Progenitor cell of endocrine pancreas (in vitro differentiated cells): Measurements from ENCODE around the gene FAM43B. TPM values are rescaled to one million over a fixed set of nuclear protein-coding genes. Genes with fewer than 3 reads are reported as not detected.

ENCODE experiments used
- DNase-seq: peaks from one replicate; pipeline ENCODE4 v3.0.0; 2021; ENCODE audit warnings: low spot score; ENCODE audit not compliant: unreplicated experiment
- H3K27ac Mint-ChIP-seq: 2 replicates; pipeline ENCODE4 v1.8.0; 2021; ENCODE audit warnings: mild to moderate bottlenecking, moderate library complexity, mixed read lengths
- H3K27me3 Mint-ChIP-seq: 2 replicates; pipeline ENCODE4 v1.8.0; 2021; ENCODE audit warnings: mixed read lengths
- H3K36me3 Mint-ChIP-seq: 2 replicates; pipeline ENCODE4 v1.8.0; 2022; ENCODE audit warnings: mixed read lengths; ENCODE audit not compliant: insufficient read depth
- H3K4me1 Mint-ChIP-seq: 2 replicates; pipeline ENCODE4 v1.8.0; 2021; ENCODE audit warnings: low read depth, mixed read lengths
- H3K4me3 Mint-ChIP-seq: 2 replicates; pipeline ENCODE4 v1.8.0; 2021; ENCODE audit warnings: low read depth, mild to moderate bottlenecking, moderate library complexity, mixed read lengths
- H3K9me3 Mint-ChIP-seq: 2 replicates; pipeline ENCODE4 v1.8.0; 2021; ENCODE audit warnings: low read depth, mixed read lengths
- total RNA-seq: library from RNA; stranded (reverse); gene quantifications from 2 replicates; pipeline ENCODE4 v1.2.1, GENCODE V29; 2021
- TF ChIP-seq, protein P1 (sequence below): fragments of 200-600 bp; sonication (generic); IDR thresholded peaks from one replicate; pipeline ENCODE4 v1.5.0; 2021; ENCODE audit warnings: antibody characterized with exemption, mild to moderate bottlenecking; ENCODE audit not compliant: unreplicated experiment

The FAM43B gene
- total RNA-seq, 1 donor from 2014 or later, result 0.10 TPM

DNA sequence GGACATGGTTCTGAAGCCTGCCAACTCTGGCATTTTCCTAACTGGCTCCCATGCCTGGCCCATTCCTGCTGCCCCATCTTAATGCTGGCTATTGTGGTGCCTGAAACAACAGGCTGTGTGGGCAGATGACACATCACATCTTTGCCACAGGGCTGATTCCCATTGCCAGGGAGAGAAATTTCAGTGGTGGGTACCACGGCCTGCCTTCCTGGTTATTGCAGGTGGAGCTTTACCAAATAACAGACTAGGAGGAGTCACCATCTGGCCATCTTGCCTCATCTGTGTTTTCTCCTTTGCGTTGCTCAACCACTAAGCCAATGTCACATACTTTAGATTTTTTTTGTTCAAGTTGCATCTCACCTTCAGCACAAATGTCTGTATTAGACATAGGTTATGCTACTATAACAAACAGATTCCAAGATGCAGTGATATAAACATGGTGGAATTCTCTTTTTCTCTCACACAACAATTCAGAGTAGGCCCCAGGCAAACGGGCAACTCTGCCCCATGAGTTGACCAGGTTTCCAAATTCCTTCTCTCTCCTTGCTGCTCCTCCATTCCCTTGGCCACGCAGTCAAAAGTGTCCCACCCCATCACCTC is 50.6 kb downstream of the FAM43B start:
- peaks cover 9% of the 10 kb centered on the region for H3K27me3 Mint-ChIP-seq
- no peak overlapping the region for H3K4me3 Mint-ChIP-seq
- H3K36me3 Mint-ChIP-seq, result no peaks in the 10 kb centered on the region
- TF ChIP-seq, protein P1, sequence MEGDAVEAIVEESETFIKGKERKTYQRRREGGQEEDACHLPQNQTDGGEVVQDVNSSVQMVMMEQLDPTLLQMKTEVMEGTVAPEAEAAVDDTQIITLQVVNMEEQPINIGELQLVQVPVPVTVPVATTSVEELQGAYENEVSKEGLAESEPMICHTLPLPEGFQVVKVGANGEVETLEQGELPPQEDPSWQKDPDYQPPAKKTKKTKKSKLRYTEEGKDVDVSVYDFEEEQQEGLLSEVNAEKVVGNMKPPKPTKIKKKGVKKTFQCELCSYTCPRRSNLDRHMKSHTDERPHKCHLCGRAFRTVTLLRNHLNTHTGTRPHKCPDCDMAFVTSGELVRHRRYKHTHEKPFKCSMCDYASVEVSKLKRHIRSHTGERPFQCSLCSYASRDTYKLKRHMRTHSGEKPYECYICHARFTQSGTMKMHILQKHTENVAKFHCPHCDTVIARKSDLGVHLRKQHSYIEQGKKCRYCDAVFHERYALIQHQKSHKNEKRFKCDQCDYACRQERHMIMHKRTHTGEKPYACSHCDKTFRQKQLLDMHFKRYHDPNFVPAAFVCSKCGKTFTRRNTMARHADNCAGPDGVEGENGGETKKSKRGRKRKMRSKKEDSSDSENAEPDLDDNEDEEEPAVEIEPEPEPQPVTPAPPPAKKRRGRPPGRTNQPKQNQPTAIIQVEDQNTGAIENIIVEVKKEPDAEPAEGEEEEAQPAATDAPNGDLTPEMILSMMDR, result no peak
- no peaks in the 10 kb centered on the region for H3K9me3 Mint-ChIP-seq
- H3K27ac Mint-ChIP-seq, result no peak overlapping the region
- no peak for DNase-seq
- no peaks in the 10 kb centered on the region for H3K4me1 Mint-ChIP-seq

DNA sequence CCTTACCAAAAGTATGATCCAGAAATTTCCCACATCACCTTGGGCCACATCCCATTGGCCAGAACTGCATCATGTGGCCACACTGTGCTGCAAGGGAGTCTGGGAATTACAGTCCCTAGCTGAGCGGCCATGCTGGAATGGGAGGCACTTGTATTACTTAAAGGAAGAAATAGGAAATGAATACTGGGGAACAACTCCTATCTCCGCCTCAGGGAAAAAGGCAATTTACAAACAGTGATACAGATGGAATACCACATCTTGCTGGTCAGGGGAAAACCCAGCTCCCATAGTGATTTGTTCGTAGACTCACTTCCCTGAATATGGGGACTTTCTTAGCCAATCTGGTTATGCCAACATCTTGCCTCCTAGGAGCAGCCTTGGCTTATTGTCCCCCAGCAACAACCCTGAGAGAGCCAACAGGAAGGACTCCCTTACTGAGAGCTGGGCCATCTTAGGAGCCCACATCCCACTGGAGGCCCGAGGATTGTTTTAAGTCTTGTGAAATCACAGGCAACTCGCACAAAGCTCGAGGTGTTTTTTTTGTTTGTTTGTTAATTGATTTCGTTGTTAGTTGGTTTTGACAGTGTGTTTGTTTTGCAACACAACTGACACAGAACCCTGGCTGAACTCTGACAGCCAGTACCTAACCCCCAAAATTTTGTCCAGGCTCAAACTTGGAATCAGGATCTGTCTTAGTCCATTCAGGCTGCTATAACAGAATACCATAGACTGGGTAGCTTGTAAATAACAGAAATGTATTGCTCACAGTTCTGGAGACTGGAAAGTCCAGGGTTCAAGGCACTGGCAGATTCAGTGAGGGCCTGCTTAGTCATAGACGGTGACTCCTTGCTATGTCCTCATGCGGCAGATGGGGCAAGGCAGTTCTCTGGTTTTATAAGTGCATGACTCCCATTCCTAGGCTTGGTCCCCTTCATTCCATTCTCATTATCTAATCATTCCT is 51.4 kb downstream of the FAM43B start:
- no peak for DNase-seq
- H3K36me3 Mint-ChIP-seq, result no peaks in the 10 kb centered on the region
- no peak overlapping the region for H3K4me3 Mint-ChIP-seq
- TF ChIP-seq, protein P1, result no peak
- H3K27me3 Mint-ChIP-seq, result peaks cover 11% of the 10 kb centered on the region
- no peak overlapping the region for H3K27ac Mint-ChIP-seq
- no peaks in the 10 kb centered on the region for H3K4me1 Mint-ChIP-seq
- H3K9me3 Mint-ChIP-seq, result no peaks in the 10 kb centered on the region

Other genes starting within 250 kb of the FAM43B start
- gene CAMK2N1, start 66.4 kb upstream of the FAM43B start, total RNA-seq, result 67.2 and 69.2 TPM in 2 replicates
- gene MUL1, start 44.4 kb upstream of the FAM43B start, total RNA-seq, result 23.2 and 25.1 TPM in 2 replicates
- not detected in 2 replicates for gene CDA, start 36.5 kb downstream of the FAM43B start, total RNA-seq
- gene PINK1, start 80.9 kb downstream of the FAM43B start, total RNA-seq, result 25.0 and 28.0 TPM in 2 replicates
- gene DDOST, start 108.8 kb downstream of the FAM43B start, total RNA-seq, result 273 and 276 TPM in 2 replicates
- 0.64 and 1.1 TPM in 2 replicates for gene KIF17, start 165.4 kb downstream of the FAM43B start, total RNA-seq
- 0.53 and 1.2 TPM in 2 replicates for gene SH2D5, start 180.1 kb downstream of the FAM43B start, total RNA-seq
- gene HP1BP3, start 234.7 kb downstream of the FAM43B start, total RNA-seq, result 361 and 385 TPM in 2 replicates